Airway epithelial cell (primary cell): ENCODE measurements around the gene OR52E2. TPM values are rescaled to one million over a fixed set of nuclear protein-coding genes. Genes with fewer than 3 reads are reported as not detected.

Source experiments
- total RNA-seq: library from RNA; depleted of rRNA; stranded (reverse); fragments of >200 nt; gene quantifications from 2 replicates; pipeline ENCODE4 v1.2.3, GENCODE V29; 2015

The OR52E2 gene
- total RNA-seq, result not detected in 2 replicates

DNA sequence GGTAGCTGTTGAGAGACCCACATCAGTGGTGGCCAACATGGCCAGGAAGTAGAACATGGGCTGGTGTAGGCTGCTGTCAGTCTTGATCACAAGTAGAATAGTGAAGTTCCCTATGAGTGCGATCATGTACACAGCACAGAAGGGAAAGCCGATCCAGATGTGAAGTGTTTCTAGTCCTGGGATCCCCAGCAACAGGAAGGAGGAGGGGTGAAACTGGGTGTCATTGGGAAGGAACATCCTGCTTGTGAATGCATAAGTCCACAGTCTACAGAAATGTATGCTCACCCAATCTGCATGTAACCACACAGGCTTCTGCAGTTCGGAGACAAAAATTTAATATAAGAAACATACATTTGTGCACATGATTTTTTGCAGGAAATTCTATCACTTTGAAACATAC, at the start of gene OR52E2:
Gene OR52E2, minus strand, starts transcription at position 237 of the 400 bp plus-strand sequence. Its CDS starts 0 bp downstream, at position 237.

DNA sequence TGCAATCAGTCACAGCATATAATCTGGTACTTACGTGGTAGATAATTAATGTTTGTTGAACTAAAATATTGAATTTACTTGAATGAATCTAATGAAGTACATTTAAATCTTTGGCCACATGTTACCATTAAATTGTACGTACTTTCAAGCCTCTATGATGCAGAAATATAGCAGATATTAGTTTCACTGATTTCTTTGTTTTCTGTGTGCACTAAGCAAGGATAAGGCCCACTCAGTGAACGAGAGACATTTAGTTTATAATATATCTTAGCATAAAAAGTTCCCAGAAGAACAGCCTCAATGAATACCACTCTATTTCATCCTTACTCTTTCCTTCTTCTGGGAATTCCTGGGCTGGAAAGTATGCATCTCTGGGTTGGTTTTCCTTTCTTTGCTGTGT, 9.8 kb upstream of the OR52E2 start, which contains the start of gene OR52E1:
Gene OR52E1, plus strand, starts transcription at position 301 of the 400 bp plus-strand sequence.

DNA sequence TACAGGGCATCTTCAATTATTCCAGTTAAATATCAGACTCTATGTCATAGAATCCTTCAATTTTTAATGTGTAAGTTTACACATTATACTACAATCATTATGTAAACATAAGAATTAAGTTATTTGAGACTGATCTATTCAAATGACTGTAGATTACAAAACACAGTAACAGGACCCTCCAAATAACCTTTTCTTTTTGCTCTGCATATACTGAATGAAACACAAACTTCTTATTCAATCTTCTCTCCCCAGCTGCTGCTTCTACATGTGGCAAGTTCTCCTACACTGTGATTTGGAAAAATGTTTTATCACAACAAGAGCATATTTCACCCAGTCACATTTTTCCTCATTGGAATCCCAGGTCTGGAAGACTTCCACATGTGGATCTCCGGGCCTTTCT, 13.2 kb downstream of the OR52E2 start, which contains the start of gene OR52J3:
Gene OR52J3, plus strand, starts transcription at position 301 of the 400 bp plus-strand sequence. Its CDS starts 0 bp downstream, at position 301.

Other genes with a start within 250 kb of the OR52E2 start
- gene OR51F2, start 238.3 kb downstream of the OR52E2 start, total RNA-seq, result not detected in 2 replicates
- not detected in 2 replicates for gene OR51S1, start 210.4 kb downstream of the OR52E2 start, total RNA-seq
- gene OR51T1, start 177.7 kb downstream of the OR52E2 start, total RNA-seq, result not detected in 2 replicates
- gene OR51A7, start 155.8 kb downstream of the OR52E2 start, total RNA-seq, result not detected in 2 replicates
- gene OR51G2, start 140.3 kb downstream of the OR52E2 start, total RNA-seq, result not detected in 2 replicates
- not detected in 2 replicates for gene OR51G1, start 135.3 kb downstream of the OR52E2 start, total RNA-seq
- gene OR51A4, start 112.0 kb downstream of the OR52E2 start, total RNA-seq, result not detected in 2 replicates
- not detected in 2 replicates for gene OR51A2, start 103.9 kb downstream of the OR52E2 start, total RNA-seq
- gene OR51L1, start 64.8 kb downstream of the OR52E2 start, total RNA-seq, result not detected in 2 replicates
- gene OR52J3, start 13.1 kb downstream of the OR52E2 start, total RNA-seq, result not detected in 2 replicates
- gene OR52E1, start 9.9 kb upstream of the OR52E2 start, total RNA-seq, result not detected in 2 replicates
- not detected in 2 replicates for gene OR52A5, start 78.7 kb upstream of the OR52E2 start, total RNA-seq
- not detected in 2 replicates for gene OR52A1, start 95.1 kb upstream of the OR52E2 start, total RNA-seq
- not detected in 2 replicates for gene OR51V1, start 141.1 kb upstream of the OR52E2 start, total RNA-seq
- not detected in 2 replicates for gene HBB, start 167.4 kb upstream of the OR52E2 start, total RNA-seq
- gene HBD, start 174.9 kb upstream of the OR52E2 start, total RNA-seq, result not detected in 2 replicates
- gene HBG1, start 190.2 kb upstream of the OR52E2 start, total RNA-seq, result not detected in 2 replicates
- not detected in 2 replicates for gene HBG2, start 195.2 kb upstream of the OR52E2 start, total RNA-seq
- not detected in 2 replicates for gene HBE1, start 210.3 kb upstream of the OR52E2 start, total RNA-seq
- not detected in 2 replicates for gene OR51B4, start 242.3 kb upstream of the OR52E2 start, total RNA-seq